GM21423 (cell line): ENCODE measurements around the gene MAN1A1.

Experiments used
- ATAC-seq: cut with Tn5 transposase; IDR thresholded peaks from one replicate; pipeline ENCODE4 v1.9.1; 2021; ENCODE audit warnings: mild to moderate bottlenecking, moderate library complexity; ENCODE audit not compliant: unreplicated experiment

MAN1A1 gene

GRCh38 chr6:119346936-119347335 lies 2.6 kb downstream of the MAN1A1 start:
- ATAC-seq, result no peak

DNA sequence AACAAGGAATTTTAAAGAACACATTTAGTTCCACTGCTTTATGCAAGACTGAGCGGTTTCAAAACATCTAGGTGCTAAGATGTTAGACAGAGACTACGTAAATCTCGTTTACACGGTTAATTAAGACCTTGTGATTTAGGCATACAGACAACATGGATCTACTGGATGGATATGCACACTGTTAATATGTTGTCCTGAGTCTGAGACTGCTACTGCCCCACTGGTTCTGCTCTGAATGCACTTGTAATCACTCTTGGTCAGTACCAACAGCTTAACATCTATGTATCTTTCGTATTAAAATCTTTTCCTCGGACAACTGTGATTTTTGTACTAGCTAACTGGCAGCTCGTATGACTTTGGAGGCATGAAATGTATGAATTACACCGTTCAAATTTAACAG lies 3.1 kb downstream of the MAN1A1 start:
- ATAC-seq, result no peak

GRCh38 chr6:119345114-119345513 lies 4.4 kb downstream of the MAN1A1 start:
- ATAC-seq, result no peak

- ATAC-seq, result no peak
These were observed 5.3 kb downstream of the MAN1A1 start for GRCh38 chr6:119344306-119344705.

GRCh38 chr6:119343573-119344146 lies 5.9 kb downstream of the MAN1A1 start:
- no peak for ATAC-seq

DNA sequence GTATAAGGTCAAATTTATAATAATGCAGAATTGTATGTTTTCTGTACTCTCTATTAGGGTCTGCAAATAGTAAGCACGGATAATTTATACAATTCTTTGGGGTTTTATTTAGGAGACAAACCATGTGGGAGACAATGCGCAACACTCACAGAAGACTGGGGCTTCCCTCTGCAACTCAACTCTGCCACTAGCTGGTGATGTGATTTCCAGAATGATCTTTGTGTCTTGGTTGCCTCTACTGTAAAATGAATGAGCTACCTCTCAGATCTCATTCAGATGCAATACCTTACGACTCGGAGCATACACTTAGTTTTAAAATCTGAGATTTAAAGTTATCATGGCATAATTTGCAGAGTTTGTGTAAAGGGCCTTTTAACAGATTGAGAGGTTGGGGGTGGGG lies 6.4 kb downstream of the MAN1A1 start:
- no peak for ATAC-seq

DNA sequence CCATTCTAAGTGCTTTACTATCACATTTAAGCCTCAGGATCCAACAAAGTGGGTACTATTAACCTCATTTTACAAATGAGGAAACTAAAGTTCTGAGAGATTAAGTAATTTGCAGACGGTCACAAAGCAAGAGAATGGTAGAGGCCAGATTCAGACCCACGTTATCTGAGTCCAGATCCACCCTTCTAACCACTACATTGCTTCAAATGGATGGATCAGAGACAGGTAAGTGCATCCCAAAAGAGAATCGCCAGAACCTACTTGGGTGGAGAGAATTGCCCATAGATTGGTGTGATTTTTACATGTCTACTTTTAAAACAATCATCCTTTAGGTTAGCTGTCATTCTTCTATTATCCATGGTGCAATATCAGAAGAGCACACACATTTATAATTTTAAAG lies 7.1 kb downstream of the MAN1A1 start:
- ATAC-seq, result no peak

DNA sequence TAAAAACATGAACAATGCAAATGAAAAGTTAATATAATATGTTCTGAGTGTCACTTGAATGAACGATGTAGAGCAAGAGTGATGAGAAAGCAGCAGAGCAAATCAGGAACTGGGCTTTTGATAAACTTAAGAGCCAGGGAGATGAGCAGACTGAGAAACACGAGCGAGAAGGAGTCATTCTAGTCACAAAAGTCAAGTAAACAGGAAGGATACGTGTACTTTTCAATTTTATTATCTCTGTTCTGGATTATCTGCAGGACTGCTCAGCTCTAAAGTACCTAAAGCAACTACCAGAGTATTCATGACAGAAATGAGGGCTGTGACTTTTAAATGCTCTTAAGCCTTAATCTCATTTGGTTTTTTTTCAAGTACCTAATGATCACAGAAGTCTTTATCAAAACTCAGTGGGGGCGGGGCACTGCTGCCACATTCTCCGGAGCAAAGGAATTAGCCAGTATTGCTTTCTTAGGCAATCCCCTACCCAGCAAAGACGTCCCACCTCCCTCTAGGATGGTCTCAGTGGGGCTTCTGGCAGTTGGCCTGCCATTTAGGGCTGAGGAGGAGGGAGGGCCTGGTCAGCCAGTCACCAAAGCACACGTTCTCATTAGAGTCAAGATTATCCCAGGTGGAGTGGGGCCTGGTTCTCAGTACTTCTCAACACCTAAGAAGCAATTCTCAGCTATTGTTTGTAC lies 8.6 kb downstream of the MAN1A1 start:
- no peak for ATAC-seq

GRCh38 chr6:119339941-119340456 lies 9.6 kb downstream of the MAN1A1 start:
- ATAC-seq, result no peak

- no peak for ATAC-seq
These were observed 11.8 kb downstream of the MAN1A1 start for GRCh38 chr6:119337762-119338161.

- ATAC-seq, result no peak
These were observed 12.3 kb downstream of the MAN1A1 start for GRCh38 chr6:119337252-119337651.

DNA sequence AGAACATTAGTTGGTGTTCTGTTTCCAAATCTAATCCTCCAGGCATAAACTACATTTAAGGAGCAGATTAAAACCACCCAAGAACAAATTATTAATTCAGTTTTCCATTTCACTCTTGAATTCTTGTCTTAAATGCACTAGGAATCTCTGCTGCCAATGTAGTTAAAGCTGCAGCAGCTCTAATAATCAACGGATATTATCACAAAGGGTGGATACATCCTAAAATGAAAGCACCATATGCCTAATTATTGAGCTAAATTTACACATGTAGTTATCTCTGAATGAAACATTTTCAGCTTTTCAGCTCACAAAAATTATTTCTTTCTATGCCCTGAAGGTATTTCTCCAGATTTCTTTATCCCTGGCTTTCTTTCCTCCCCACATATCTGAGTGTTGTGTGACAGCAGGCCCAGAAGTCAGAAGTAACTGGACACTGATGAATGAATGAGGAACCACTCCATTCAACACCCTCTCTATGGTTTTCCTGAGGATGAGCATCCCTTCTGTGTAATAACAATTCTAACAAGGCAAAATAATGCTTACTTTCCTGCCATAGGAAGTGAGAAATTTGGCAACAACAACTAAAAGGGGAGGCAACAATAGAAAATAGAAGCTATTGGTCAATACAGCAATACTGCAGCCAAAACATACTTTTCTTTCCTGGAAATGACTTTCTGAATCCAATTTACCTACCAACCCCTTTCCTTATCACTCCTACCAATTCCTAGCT lies 14.9 kb downstream of the MAN1A1 start:
- ATAC-seq, result no peak

GRCh38 chr6:119333707-119334295 lies 15.8 kb downstream of the MAN1A1 start:
- ATAC-seq, result no peak

DNA sequence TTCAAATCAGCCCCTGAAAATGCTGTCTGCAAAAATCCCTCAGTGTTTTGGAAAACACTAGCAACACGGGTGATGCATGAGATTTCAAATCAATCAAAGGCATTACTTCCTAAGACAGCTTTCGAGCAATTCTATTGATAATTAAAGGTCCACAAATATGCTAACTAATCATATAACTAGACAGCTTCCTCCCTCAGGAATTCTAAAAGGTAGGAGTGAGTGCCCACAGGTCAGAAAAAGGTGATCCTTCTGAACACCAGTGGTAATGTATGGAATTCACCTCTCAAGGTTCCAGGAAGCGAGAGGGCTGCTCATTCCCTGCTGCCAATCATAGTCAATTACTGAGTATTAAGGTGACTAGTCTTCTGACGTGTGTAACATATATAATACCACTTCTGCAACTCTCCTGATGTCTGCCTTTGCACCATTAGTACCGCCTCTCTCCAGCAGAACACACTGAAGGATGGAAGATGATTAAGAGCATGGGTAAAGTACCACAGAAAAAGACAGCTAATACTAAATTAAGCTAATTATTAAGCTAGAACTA lies 16.4 kb downstream of the MAN1A1 start:
- no peak for ATAC-seq

DNA sequence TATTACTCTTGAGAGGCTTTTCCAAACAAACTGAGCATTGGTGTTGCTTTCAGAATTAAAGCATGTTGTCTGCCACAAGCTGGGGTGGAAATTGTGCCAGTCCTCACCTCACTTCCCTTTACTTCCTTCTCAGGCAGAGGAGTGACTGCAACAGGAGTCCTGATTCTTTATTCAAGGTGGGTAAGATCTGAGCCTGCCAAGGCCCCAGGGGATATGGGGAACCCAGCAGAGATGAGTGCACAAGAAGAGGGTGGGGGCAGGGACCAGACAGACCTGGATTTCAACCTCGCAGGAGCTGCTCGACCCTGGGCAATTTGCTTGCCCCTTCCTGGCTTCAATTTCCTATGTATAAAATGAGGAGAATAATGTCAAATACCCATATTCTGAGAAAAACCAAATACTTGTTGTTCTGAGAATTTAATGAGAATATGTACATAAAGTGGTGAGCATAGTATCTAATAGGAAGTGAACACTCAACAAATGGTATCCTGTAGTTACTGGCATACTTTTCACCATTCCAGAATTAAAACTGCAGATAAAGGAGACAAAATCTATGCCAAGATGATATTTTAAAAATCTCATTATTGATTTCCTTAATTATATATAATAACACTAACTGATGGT lies 17.8 kb downstream of the MAN1A1 start:
- no peak for ATAC-seq

DNA sequence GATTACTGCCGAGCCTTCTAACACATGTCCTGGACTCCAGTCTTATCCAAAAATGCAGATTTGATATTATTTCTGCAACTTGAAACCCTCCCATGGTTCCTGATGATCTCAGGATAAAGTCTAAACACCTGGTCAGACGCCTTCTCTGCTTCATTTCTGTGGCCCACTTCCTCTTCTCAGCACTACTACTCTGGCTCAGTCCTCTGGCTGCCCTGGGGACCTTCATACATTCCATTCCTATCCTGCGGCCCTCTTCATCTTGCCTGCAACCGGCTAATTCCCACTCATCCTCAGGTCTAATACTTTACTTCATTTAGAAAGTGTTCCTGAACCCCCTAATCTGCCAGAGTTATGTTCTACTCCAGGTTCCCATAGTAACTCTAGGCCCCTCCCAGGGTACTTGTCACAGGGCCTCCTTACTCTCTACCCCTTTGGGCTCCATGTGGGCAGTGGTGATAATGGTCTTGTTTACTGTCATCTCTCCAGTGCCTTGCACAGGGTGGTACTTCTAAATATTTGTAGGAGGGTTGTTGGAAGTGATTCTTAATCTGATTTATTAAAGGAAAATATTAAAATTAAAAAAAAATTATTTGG lies 18.9 kb downstream of the MAN1A1 start:
- no peak for ATAC-seq

DNA sequence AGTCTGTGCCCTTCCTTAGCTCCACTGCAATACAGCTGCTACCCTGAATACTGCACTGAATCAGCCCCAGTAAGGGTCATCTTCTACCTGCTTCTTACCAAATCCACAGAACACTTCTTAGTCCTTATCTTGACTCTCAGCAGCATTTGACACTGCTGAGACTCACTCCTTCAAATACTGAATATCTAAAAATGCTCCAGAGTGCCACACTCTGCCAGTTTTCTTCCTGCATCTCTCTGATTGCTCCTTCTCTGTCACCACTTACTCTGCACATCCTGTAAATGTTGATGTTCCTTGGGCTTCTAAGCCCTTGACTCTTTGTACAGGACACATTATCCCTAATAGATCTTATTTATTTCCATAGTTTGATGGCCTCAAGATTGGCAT lies 19.8 kb downstream of the MAN1A1 start:
- ATAC-seq, result no peak

GRCh38 chr6:119328892-119329793 lies 20.4 kb downstream of the MAN1A1 start:
- ATAC-seq, result no peak

GRCh38 chr6:119328254-119328653 lies 21.3 kb downstream of the MAN1A1 start:
- no peak for ATAC-seq

DNA sequence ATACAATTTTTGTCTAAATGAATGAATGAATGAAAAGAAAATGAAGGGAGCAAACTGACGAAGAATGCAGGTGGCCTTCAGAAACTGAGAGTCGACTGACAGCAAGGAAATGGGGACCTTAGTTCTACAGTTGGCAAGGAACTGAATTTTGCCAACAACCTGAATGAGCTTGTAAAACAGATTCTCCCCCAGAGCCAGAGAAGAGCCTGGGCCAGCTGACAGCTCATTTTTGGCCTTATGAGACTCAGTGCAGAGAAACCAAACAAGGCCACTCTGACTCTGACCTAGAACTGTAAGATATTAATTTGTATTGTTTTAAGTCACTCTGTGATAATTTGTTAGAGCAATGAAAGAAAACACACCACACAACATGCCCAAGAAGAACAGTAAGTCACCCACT lies 21.8 kb downstream of the MAN1A1 start:
- no peak for ATAC-seq
